ENCODE data around the gene FBXL4.

DNA sequence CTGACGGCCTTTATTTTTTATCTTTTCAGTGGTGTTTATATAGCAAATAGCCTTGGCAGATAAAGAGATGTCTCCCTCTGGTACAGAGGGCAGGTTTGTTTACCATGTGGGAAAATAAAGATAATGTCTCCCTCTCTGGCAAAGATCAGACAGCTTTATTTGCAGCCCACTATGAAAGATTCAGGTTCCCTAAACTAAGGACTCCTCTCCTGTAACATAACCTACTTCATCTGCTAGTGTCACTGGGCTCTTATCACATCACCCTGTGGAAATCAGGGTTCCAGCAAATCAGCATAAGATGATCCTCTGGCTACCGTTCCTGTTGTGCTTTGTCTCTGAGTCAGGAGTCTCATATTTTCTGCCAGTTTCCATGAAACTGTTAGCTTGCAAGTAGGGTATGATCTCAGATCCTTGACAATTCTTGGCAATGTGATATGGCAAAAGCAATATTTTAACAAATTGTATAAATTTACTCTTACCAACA lies 3.1 kb downstream of the FBXL4 start:
- TF ChIP-seq, protein P1, sequence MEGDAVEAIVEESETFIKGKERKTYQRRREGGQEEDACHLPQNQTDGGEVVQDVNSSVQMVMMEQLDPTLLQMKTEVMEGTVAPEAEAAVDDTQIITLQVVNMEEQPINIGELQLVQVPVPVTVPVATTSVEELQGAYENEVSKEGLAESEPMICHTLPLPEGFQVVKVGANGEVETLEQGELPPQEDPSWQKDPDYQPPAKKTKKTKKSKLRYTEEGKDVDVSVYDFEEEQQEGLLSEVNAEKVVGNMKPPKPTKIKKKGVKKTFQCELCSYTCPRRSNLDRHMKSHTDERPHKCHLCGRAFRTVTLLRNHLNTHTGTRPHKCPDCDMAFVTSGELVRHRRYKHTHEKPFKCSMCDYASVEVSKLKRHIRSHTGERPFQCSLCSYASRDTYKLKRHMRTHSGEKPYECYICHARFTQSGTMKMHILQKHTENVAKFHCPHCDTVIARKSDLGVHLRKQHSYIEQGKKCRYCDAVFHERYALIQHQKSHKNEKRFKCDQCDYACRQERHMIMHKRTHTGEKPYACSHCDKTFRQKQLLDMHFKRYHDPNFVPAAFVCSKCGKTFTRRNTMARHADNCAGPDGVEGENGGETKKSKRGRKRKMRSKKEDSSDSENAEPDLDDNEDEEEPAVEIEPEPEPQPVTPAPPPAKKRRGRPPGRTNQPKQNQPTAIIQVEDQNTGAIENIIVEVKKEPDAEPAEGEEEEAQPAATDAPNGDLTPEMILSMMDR (conservative IDR thresholded peaks at IDR 0.05) = no peak
- TF ChIP-seq EZH2 (IDR thresholded peaks at IDR 0.05; ENCODE audit: low read depth) = no peak
